HEK293 (cell line): Measurements from ENCODE around the gene RASSF3.
A peak's percentile ranks its signal among the peaks of the same experiment; 100 is the strongest.

Experiments
- CTCF ChIP-seq: fragments of 450-650 bp; formaldehyde crosslinking; IDR thresholded peaks from 2 replicates; pipeline ENCODE4 v1.5.1; 2016; ENCODE audit warnings: missing biosample characterization, missing genetic modification characterization
- HIC1 ChIP-seq: fragments of 450-650 bp; formaldehyde crosslinking; IDR thresholded peaks from 2 replicates; pipeline ENCODE4 v1.5.1; 2016; ENCODE audit warnings: missing biosample characterization, missing genetic modification characterization
- KLF16 ChIP-seq: fragments of 450-650 bp; formaldehyde crosslinking; IDR thresholded peaks from 2 replicates; pipeline ENCODE4 v1.5.1; 2017; ENCODE audit warnings: missing biosample characterization, missing genetic modification characterization
- KLF17 ChIP-seq: fragments of 450-650 bp; formaldehyde crosslinking; IDR thresholded peaks from 2 replicates; pipeline ENCODE4 v1.5.1; 2016; ENCODE audit warnings: missing biosample characterization, missing genetic modification characterization
- KLF8 ChIP-seq: fragments of 450-650 bp; formaldehyde crosslinking; IDR thresholded peaks from 2 replicates; pipeline ENCODE4 v1.5.1; 2016; ENCODE audit warnings: missing biosample characterization, missing genetic modification characterization
- KLF9 ChIP-seq: fragments of 450-650 bp; formaldehyde crosslinking; IDR thresholded peaks from 2 replicates; pipeline ENCODE4 v1.5.1; 2016; ENCODE audit warnings: missing biosample characterization, missing genetic modification characterization, low read depth
- MYNN ChIP-seq: fragments of 450-650 bp; formaldehyde crosslinking; IDR thresholded peaks from 2 replicates; pipeline ENCODE4 v1.5.1; 2016; ENCODE audit warnings: missing biosample characterization, missing genetic modification characterization, borderline replicate concordance
- PATZ1 ChIP-seq: fragments of 450-650 bp; formaldehyde crosslinking; IDR thresholded peaks from 2 replicates; pipeline ENCODE4 v1.5.1; 2016; ENCODE audit warnings: missing biosample characterization, missing genetic modification characterization
- WT1 ChIP-seq: fragments of 450-650 bp; formaldehyde crosslinking; IDR thresholded peaks from 2 replicates; pipeline ENCODE4 v1.5.1; 2016; ENCODE audit warnings: missing biosample characterization, missing genetic modification characterization
- ZBTB11 ChIP-seq: fragments of 450-650 bp; formaldehyde crosslinking; conservative IDR thresholded peaks from 2 replicates; pipeline ENCODE4 v1.5.1; 2016; ENCODE audit warnings: low read depth, missing biosample characterization, missing genetic modification characterization
- ZEB2 ChIP-seq: fragments of 450-650 bp; formaldehyde crosslinking; IDR thresholded peaks from 2 replicates; pipeline ENCODE4 v1.5.1; 2016; ENCODE audit warnings: missing biosample characterization, missing genetic modification characterization
- ZFHX2 ChIP-seq: fragments of 450-650 bp; formaldehyde crosslinking; conservative IDR thresholded peaks from 2 replicates; pipeline ENCODE4 v1.5.1; 2016; ENCODE audit warnings: missing biosample characterization, missing genetic modification characterization
- ZNF2 ChIP-seq: fragments of 450-650 bp; formaldehyde crosslinking; IDR thresholded peaks from 2 replicates; pipeline ENCODE4 v1.5.1; 2016; ENCODE audit warnings: missing biosample characterization, missing genetic modification characterization
- ZNF280C ChIP-seq: fragments of 450-650 bp; formaldehyde crosslinking; IDR thresholded peaks from 2 replicates; pipeline ENCODE4 v1.5.1; 2016; ENCODE audit warnings: missing biosample characterization, missing genetic modification characterization
- ZNF292 ChIP-seq: fragments of 450-650 bp; formaldehyde crosslinking; IDR thresholded peaks from 2 replicates; pipeline ENCODE4 v1.5.1; 2016; ENCODE audit warnings: low read depth, missing biosample characterization, missing genetic modification characterization, borderline replicate concordance
- ZNF324 ChIP-seq: fragments of 450-650 bp; formaldehyde crosslinking; IDR thresholded peaks from 2 replicates; pipeline ENCODE4 v1.5.1; 2016; ENCODE audit warnings: missing biosample characterization, missing genetic modification characterization
- ZNF394 ChIP-seq: fragments of 450-650 bp; formaldehyde crosslinking; IDR thresholded peaks from 2 replicates; pipeline ENCODE4 v1.5.1; 2016; ENCODE audit warnings: missing biosample characterization, missing genetic modification characterization, mild to moderate bottlenecking, moderate library complexity, borderline replicate concordance
- ZNF423 ChIP-seq: fragments of 450-650 bp; formaldehyde crosslinking; IDR thresholded peaks from 2 replicates; pipeline ENCODE4 v1.5.1; 2016; ENCODE audit warnings: missing biosample characterization, missing genetic modification characterization
- ZNF449 ChIP-seq: fragments of 450-650 bp; formaldehyde crosslinking; IDR thresholded peaks from 2 replicates; pipeline ENCODE4 v1.5.1; 2017; ENCODE audit warnings: missing biosample characterization, mild to moderate bottlenecking, missing genetic modification characterization, moderate library complexity
- ZNF600 ChIP-seq: fragments of 450-650 bp; formaldehyde crosslinking; IDR thresholded peaks from 2 replicates; pipeline ENCODE4 v1.5.1; 2016; ENCODE audit warnings: missing biosample characterization, missing genetic modification characterization
- ZNF768 ChIP-seq: fragments of 450-650 bp; formaldehyde crosslinking; IDR thresholded peaks from 2 replicates; pipeline ENCODE4 v1.5.1; 2018; ENCODE audit warnings: missing biosample characterization, mild to moderate bottlenecking, missing genetic modification characterization
- ZSCAN5A ChIP-seq: fragments of 450-650 bp; formaldehyde crosslinking; IDR thresholded peaks from 2 replicates; pipeline ENCODE4 v1.5.1; 2016; ENCODE audit warnings: missing biosample characterization, missing genetic modification characterization

Gene RASSF3

GRCh38 chr12:64610660-64611340 is 505 bp downstream of the RASSF3 start (continued):
- TF ChIP-seq ZSCAN5A (tag by site-specific recombination) (no peak), MYNN (tag by site-specific recombination) (no peak), KLF9 (tag by site-specific recombination) (peak; percentile 61; the same call in 1 of the 2 replicates), ZNF2 (tag by site-specific recombination) (0 out of 2 replicates have a peak, but pooled peaks have one; percentile 26), ZNF768 (no peak), ZNF324 (tag by site-specific recombination) (0 out of 2 replicates have a peak, but pooled peaks have one; percentile 66), KLF17 (tag by site-specific recombination) (peak; percentile 45), ZNF423 (peak; percentile 59; the same call in 1 of the 2 replicates), ZBTB11 (peak; percentile 21; the same call in 1 of the 2 replicates), ZNF292 (tag by site-specific recombination) (no peak), ZNF600 (0 out of 2 replicates have a peak, but pooled peaks have one; percentile 14), HIC1 (tag by site-specific recombination) (peak; percentile 33; the same call in 1 of the 2 replicates), ZFHX2 (peak; percentile 94), PATZ1 (tag by site-specific recombination) (peak; percentile 83), ZNF280C (no peak), ZEB2 (tag by site-specific recombination) (peak; percentile 86), ZNF449 (tag by site-specific recombination) (peak; percentile 70), ZNF394 (tag by site-specific recombination) (peak; percentile 18; the same call in 1 of the 2 replicates), WT1 (tag by site-specific recombination) (0 out of 2 replicates have a peak, but pooled peaks have one; percentile 21), KLF16 (peak; percentile 90), CTCF (tag by site-specific recombination) (peak; percentile 52), KLF8 (tag by site-specific recombination) (peak; percentile 79; the same call in 1 of the 2 replicates)
